ENCODE data around the gene MCUR1. TPM values are rescaled to one million over a fixed set of nuclear protein-coding genes. Genes with fewer than 3 reads are reported as not detected.

MCUR1 gene
- total RNA-seq, 1 experiment from 2014 or later, result 28.6 TPM

GRCh38 chr6:13766201-13766634, 48.1 kb downstream of the MCUR1 start:
- H3K9ac ChIP-seq (ENCODE audit: low read length), result no peak overlapping the region
- no peaks in the 10 kb centered on the region for H3F3A ChIP-seq (ENCODE audit: low read length, unreplicated experiment)
- no peaks in the 10 kb centered on the region for H3K79me2 ChIP-seq (ENCODE audit: low read length)
- POLR2A ChIA-PET (ENCODE audit: unreplicated experiment), result no interaction called here
- H4K20me1 ChIP-seq (ENCODE audit: low read length), result no peaks in the 10 kb centered on the region
- CTCF ChIA-PET, result no interaction called here
- no peaks in the 10 kb centered on the region for H3K27me3 ChIP-seq (ENCODE audit: low read length)
- H3K4me2 ChIP-seq (ENCODE audit: low read length), result peak overlapping the region; percentile 24; the same call in 1 of the 2 replicates
- no peaks in the 10 kb centered on the region for H3K9me3 ChIP-seq (ENCODE audit: low read length)
- no peaks in the 10 kb centered on the region for H3K36me3 ChIP-seq (ENCODE audit: low read depth, low read length)
- DNase-seq (peak; percentile 37), ATAC-seq (peak; percentile 64)
- peaks cover 9% of the 10 kb centered on the region for H3K4me1 ChIP-seq (ENCODE audit: insufficient read depth, low read length)
- BruUV-seq (replicated peaks), result no TSS peak
- intact Hi-C loops (cut with micrococcal nuclease), result no loop called here
- H2AFZ ChIP-seq (ENCODE audit: low read length), result peak overlapping the region; percentile 39; the same call in 1 of the 2 replicates
- H3K9me2 ChIP-seq (replicated peaks; ENCODE audit: low read length), result no peaks in the 10 kb centered on the region
- H3K27ac ChIP-seq (ENCODE audit: low read length), result peak overlapping the region; percentile 31
- no peak for TF ChIP-seq EZH2phosphoT487 (IDR thresholded peaks at IDR 0.05; ENCODE audit: borderline replicate concordance, low read length)
- no peak for TF ChIP-seq CTCF (conservative IDR thresholded peaks at IDR 0.05; ENCODE audit: low read depth, low read length)
- no peak overlapping the region for H3K4me3 ChIP-seq (ENCODE audit: low read length)

DNA sequence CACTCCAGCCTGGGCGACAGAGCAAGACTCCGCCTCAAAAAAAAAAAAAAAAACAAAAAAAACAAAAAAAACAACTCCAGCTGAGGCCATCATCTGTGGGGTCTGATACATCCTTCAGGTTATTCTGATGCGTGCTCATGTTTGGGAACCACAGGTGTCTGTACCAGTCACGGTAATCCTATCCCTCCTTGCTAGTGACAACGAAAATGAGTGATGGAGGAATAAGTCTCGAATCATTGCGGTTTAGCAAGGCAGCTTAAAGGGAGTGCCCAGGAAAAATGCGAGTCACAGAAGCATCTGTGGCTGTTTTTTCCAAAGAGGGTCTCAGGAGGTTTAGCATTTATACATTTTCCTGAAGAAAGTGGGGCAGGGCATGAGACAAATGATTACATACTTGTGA, 48.8 kb downstream of the MCUR1 start:
- no peak for TF ChIP-seq EZH2phosphoT487 (IDR thresholded peaks at IDR 0.05; ENCODE audit: borderline replicate concordance, low read length)
- no peaks in the 10 kb centered on the region for H3K9me3 ChIP-seq (ENCODE audit: low read length)
- no peaks in the 10 kb centered on the region for H3K9me2 ChIP-seq (replicated peaks; ENCODE audit: low read length)
- no peak overlapping the region for H3K9ac ChIP-seq (ENCODE audit: low read length)
- H4K20me1 ChIP-seq (ENCODE audit: low read length), result no peaks in the 10 kb centered on the region
- no peaks in the 10 kb centered on the region for H3K36me3 ChIP-seq (ENCODE audit: low read depth, low read length)
- no peak overlapping the region for H3K4me3 ChIP-seq (ENCODE audit: low read length)
- H3K4me1 ChIP-seq (ENCODE audit: insufficient read depth, low read length), result peaks cover 9% of the 10 kb centered on the region
- H3K27me3 ChIP-seq (ENCODE audit: low read length), result no peaks in the 10 kb centered on the region
- ChIA-PET CTCF (interaction anchor here (0.7 kb wide), 1 partner anchor 143 kb away, joined by 10 read pairs; no protein-coding TSS in a partner anchor), POLR2A (ENCODE audit: unreplicated experiment) (no interaction called here)
- ATAC-seq, result no peak; the same call in 1 of the 2 replicates
- BruUV-seq (replicated peaks), result no TSS peak
- H3K4me2 ChIP-seq (ENCODE audit: low read length), result peak overlapping the region; percentile 24; the same call in 1 of the 2 replicates
- peak overlapping the region; percentile 39; the same call in 1 of the 2 replicates for H2AFZ ChIP-seq (ENCODE audit: low read length)
- H3F3A ChIP-seq (ENCODE audit: low read length, unreplicated experiment), result no peaks in the 10 kb centered on the region
- peak overlapping the region; percentile 31 for H3K27ac ChIP-seq (ENCODE audit: low read length)
- intact Hi-C loops (cut with micrococcal nuclease), result no loop called here
- H3K79me2 ChIP-seq (ENCODE audit: low read length), result no peaks in the 10 kb centered on the region
- DNase-seq, result peak; percentile 37

GRCh38 chr6:13764996-13765395, 49.4 kb downstream of the MCUR1 start:
- Histone ChIP-seq H3K4me2 (ENCODE audit: low read length) (no peak overlapping the region), H2AFZ (ENCODE audit: low read length) (no peak overlapping the region), H3F3A (ENCODE audit: low read length, unreplicated experiment) (no peaks in the 10 kb centered on the region), H3K27ac (ENCODE audit: low read length) (no peak overlapping the region), H3K4me3 (ENCODE audit: low read length) (no peak overlapping the region), H4K20me1 (ENCODE audit: low read length) (no peaks in the 10 kb centered on the region), H3K9me3 (ENCODE audit: low read length) (no peaks in the 10 kb centered on the region), H3K27me3 (ENCODE audit: low read length) (no peaks in the 10 kb centered on the region), H3K4me1 (ENCODE audit: insufficient read depth, low read length) (peaks cover 9% of the 10 kb centered on the region), H3K9me2 (replicated peaks; ENCODE audit: low read length) (no peaks in the 10 kb centered on the region), H3K36me3 (ENCODE audit: low read depth, low read length) (no peaks in the 10 kb centered on the region), H3K79me2 (ENCODE audit: low read length) (no peaks in the 10 kb centered on the region), H3K9ac (ENCODE audit: low read length) (no peak overlapping the region)
- BruUV-seq (replicated peaks), result no TSS peak
- POLR2A ChIA-PET (ENCODE audit: unreplicated experiment), result no interaction called here
- DNase-seq, result no peak
- CTCF ChIA-PET, result interaction anchor here (0.7 kb wide), 1 partner anchor 144 kb away, joined by 10 read pairs; no protein-coding TSS in a partner anchor
- TF ChIP-seq EZH2 (IDR thresholded peaks at IDR 0.05; ENCODE audit: low read length, unreplicated experiment), result no peak
- no peak for TF ChIP-seq CTCF (conservative IDR thresholded peaks at IDR 0.05; ENCODE audit: low read depth, low read length)
- no peak for TF ChIP-seq EZH2phosphoT487 (IDR thresholded peaks at IDR 0.05; ENCODE audit: borderline replicate concordance, low read length)
- no peak for ATAC-seq
- intact Hi-C loops (cut with micrococcal nuclease), result no loop called here

All from PC-3 (cell line).